GM12892 (cell line): Measurements from ENCODE around the gene PEX14.
"Not testable (repeated sequence)": the region's sequence is repeated elsewhere in the genome, so short reads cannot be mapped to it uniquely, and the experiment has no call there.

Source experiments
- DNase-seq: peaks from one replicate; pipeline ENCODE4 v3.0.0; 2011; ENCODE audit not compliant: insufficient read length
- FAIRE-seq: peaks from 2 replicates; lab custom pipeline; 2011; peaks lifted over from hg19 to GRCh38; lab: Jason Lieb, UNC
- POLR2A ChIP-seq: IDR thresholded peaks from 2 replicates; pipeline ENCODE4 v1.6.1; 2011; ENCODE audit warnings: low read depth, low read length, control low read depth
- POLR2AphosphoS5 ChIP-seq: IDR thresholded peaks from 2 replicates; pipeline ENCODE4 v1.6.1; 2011; ENCODE audit warnings: low read depth, low read length, control low read depth
- TAF1 ChIP-seq: IDR thresholded peaks from 2 replicates; pipeline ENCODE4 v1.6.1; 2011; ENCODE audit warnings: low read depth, mild to moderate bottlenecking, control low read depth, low read length, borderline replicate concordance

The PEX14 gene

GRCh38 chr1:10504249-10504648, 29.5 kb downstream of the PEX14 start:
- TF ChIP-seq TAF1: no peak
- TF ChIP-seq POLR2A: no peak
- TF ChIP-seq POLR2AphosphoS5: no peak
- FAIRE-seq: no peak

GRCh38 chr1:10506046-10506676, 31.4 kb downstream of the PEX14 start:
- FAIRE-seq, DNase-seq: not testable (repeated sequence)

More at GRCh38 chr1:10504249-10504648, 29.5 kb downstream of the PEX14 start:
- DNase-seq: no peak

- FAIRE-seq: no peak
Measured at GRCh38 chr1:10506677-10507047, 31.9 kb downstream of the PEX14 start.

GRCh38 chr1:10507111-10507879, 32.5 kb downstream of the PEX14 start:
- DNase-seq (peak; percentile 40), FAIRE-seq (peak; percentile 61)
- no peak for TF ChIP-seq TAF1
- no peak for TF ChIP-seq POLR2AphosphoS5
- no peak for TF ChIP-seq POLR2A

More at GRCh38 chr1:10506677-10507047, 31.9 kb downstream of the PEX14 start:
- TF ChIP-seq TAF1 (no peak), POLR2AphosphoS5 (no peak), POLR2A (no peak)
- DNase-seq: no peak

- TF ChIP-seq POLR2AphosphoS5 (no peak), TAF1 (no peak), POLR2A (no peak)
- FAIRE-seq (no peak), DNase-seq (no peak)
Measured at GRCh38 chr1:10508511-10508951, 33.8 kb downstream of the PEX14 start.

- DNase-seq (no peak), FAIRE-seq (peak; percentile 77)
- TF ChIP-seq POLR2A (no peak), TAF1 (no peak), POLR2AphosphoS5 (no peak)
Measured at GRCh38 chr1:10509809-10510509, 35.2 kb downstream of the PEX14 start.

- no peak for TF ChIP-seq POLR2AphosphoS5
- no peak for TF ChIP-seq TAF1
- TF ChIP-seq POLR2A: no peak
- DNase-seq: peak; percentile 59
- peak; percentile 94 for FAIRE-seq
Measured at GRCh38 chr1:10510520-10511493, 36.1 kb downstream of the PEX14 start.

GRCh38 chr1:10511494-10511885, 36.7 kb downstream of the PEX14 start:
- DNase-seq (no peak), FAIRE-seq (no peak)
- TF ChIP-seq POLR2AphosphoS5 (no peak), TAF1 (no peak), POLR2A (no peak)

GRCh38 chr1:10513199-10513598, 38.4 kb downstream of the PEX14 start:
- TF ChIP-seq POLR2AphosphoS5 (no peak), TAF1 (no peak), POLR2A (no peak)
- no peak for DNase-seq
- FAIRE-seq: no peak

GRCh38 chr1:10514490-10515235, 39.9 kb downstream of the PEX14 start:
- FAIRE-seq (no peak), DNase-seq (no peak)
- TF ChIP-seq TAF1 (no peak), POLR2AphosphoS5 (no peak), POLR2A (no peak)
